K562 (cell line): ENCODE measurements around the gene FGG. TPM values are rescaled to one million over a fixed set of nuclear protein-coding genes. Genes with fewer than 3 reads are reported as not detected.

Source experiments
- ATAC-seq: fragments of 200-7000 bp; cut with Tn5 transposase; 3 replicates; pipeline ENCODE4 v1.9.1; 2020; ENCODE audit warnings: moderate library complexity
- BruUV-seq: library from RNA; stranded (reverse); fragments of 400-500 nt; replicated peaks from 2 replicates; lab custom pipeline; 2021; lab: Mats Ljungman, UMichigan
- CTCF ChIA-PET: fragments of 300-600 bp; formaldehyde crosslinking; extraction: SDS; loops from one replicate; lab custom pipeline; 2021; ENCODE audit warnings: low intra/inter-chr PET ratio; lab: Yijun Ruan, JAX
- POLR2A ChIA-PET: fragments of 300-600, 350-650 bp; sonication (Branson Sonifier 250); formaldehyde crosslinking; extraction: SDS; loops from one replicate; lab custom pipeline; 2021; ENCODE audit warnings: antibody characterized with exemption, inconsistent platforms; lab: Yijun Ruan, JAX
- DNase-seq, 4 experiments: peaks; one replicate each; pipeline versions ENCODE4 v3.0.0 to v3.0.0-alpha.2; 2011 to 2018; ENCODE audit warnings: low spot score in 3 of 4, mixed read lengths in 3 of 4; ENCODE audit errors: extremely low read depth in 1 of 4
- FAIRE-seq: peaks from 2 replicates; lab custom pipeline; 2011; peaks lifted over from hg19 to GRCh38; lab: Jason Lieb, UNC
- H2AFZ ChIP-seq: 2 replicates; pipeline ENCODE4 v1.6.0; 2011; ENCODE audit warnings: low read depth, low read length, control low read depth, inconsistent platforms
- H3K27ac ChIP-seq: fragments of 200-600 bp; 3 replicates; pipeline ENCODE4 v1.8.0; 2011; ENCODE audit warnings: low read depth, mild to moderate bottlenecking, control low read depth, inconsistent platforms, low read length, moderate library complexity, mixed read lengths; ENCODE audit errors: extremely low read depth
- H3K27me3 ChIP-seq, 2 experiments: fragments of 300-600 bp in 1 of 2; 2 replicates in 1 of 2; 3 replicates in 1 of 2; pipeline versions ENCODE4 v1.6.0 to v1.8.0; 2011; ENCODE audit warnings: inconsistent platforms in 2 of 2, low read length in 2 of 2, mild to moderate bottlenecking in 1 of 2, mixed read lengths in 1 of 2, moderate library complexity in 1 of 2; ENCODE audit not compliant: control insufficient read depth in 2 of 2, insufficient read depth in 2 of 2
- H3K36me3 ChIP-seq: fragments of 300-600 bp; 3 replicates; pipeline ENCODE4 v1.8.0; 2011; ENCODE audit warnings: mild to moderate bottlenecking, low read length, inconsistent platforms; ENCODE audit not compliant: control insufficient read depth, insufficient read depth
- H3K4me1 ChIP-seq, 2 experiments: fragments of 200-600 bp in 1 of 2; replicated peaks in 1 of 2; 2 replicates in 1 of 2; 3 replicates in 1 of 2; pipeline versions ENCODE4 v1.5.1 to v1.8.0; 2011; ENCODE audit warnings: inconsistent platforms in 2 of 2, low read length in 2 of 2, mild to moderate bottlenecking in 1 of 2, mixed read lengths in 1 of 2, moderate library complexity in 1 of 2; ENCODE audit not compliant: control insufficient read depth in 2 of 2, insufficient read depth in 2 of 2
- H3K4me2 ChIP-seq: 2 replicates; pipeline ENCODE4 v1.6.1; 2011; ENCODE audit warnings: low read length, control low read depth, inconsistent platforms, mixed read lengths; ENCODE audit not compliant: insufficient read depth
- H3K4me3 ChIP-seq: fragments of 200-600 bp; sonication (generic), shearing (Covaris generic); 2 replicates; pipeline ENCODE4 v1.5.1; 2016; ENCODE audit warnings: control low read depth, inconsistent platforms
- H3K79me2 ChIP-seq: fragments of 200-600 bp; 3 replicates; pipeline ENCODE4 v1.8.0; 2011; ENCODE audit warnings: low read length, inconsistent platforms; ENCODE audit not compliant: control insufficient read depth, insufficient read depth
- H3K9ac ChIP-seq, 2 experiments: 2 replicates each; pipeline versions ENCODE4 v1.6.0 to v1.6.1; 2011; ENCODE audit warnings: low read depth in 2 of 2, low read length in 2 of 2, control low read depth in 1 of 2, inconsistent platforms in 1 of 2, mild to moderate bottlenecking in 1 of 2, mixed read lengths in 1 of 2; ENCODE audit not compliant: insufficient read depth in 1 of 2
- H3K9me1 ChIP-seq: one replicate; pipeline ENCODE4 v1.6.0; 2011; ENCODE audit warnings: inconsistent platforms, mild to moderate bottlenecking, low read length, moderate library complexity; ENCODE audit not compliant: control insufficient read depth, insufficient read depth
- H3K9me3 ChIP-seq: replicated peaks from 2 replicates; pipeline ENCODE4 v1.5.1; 2011; ENCODE audit warnings: low read depth, low read length, inconsistent platforms; ENCODE audit not compliant: control insufficient read depth, insufficient read depth
- H4K20me1 ChIP-seq: replicated peaks from 2 replicates; pipeline ENCODE4 v1.6.1; 2011; ENCODE audit warnings: low read length, inconsistent platforms, mixed read lengths; ENCODE audit not compliant: control insufficient read depth, insufficient read depth
- CHD1 ChIP-seq: fragments of 200-600 bp; sonication (generic); IDR thresholded peaks from one replicate; pipeline ENCODE4 v1.6.1; 2012; ENCODE audit warnings: mild to moderate bottlenecking, moderate library complexity, low read length, inconsistent platforms
- HNRNPK ChIP-seq: fragments of 200-400 bp; formaldehyde crosslinking; IDR thresholded peaks from one replicate; pipeline ENCODE4 v1.6.1; 2018; ENCODE audit warnings: mild to moderate bottlenecking, low read depth, low read length; ENCODE audit not compliant: poor library complexity, severe bottlenecking
- MTA3 ChIP-seq: fragments of 450-650 bp; formaldehyde crosslinking; IDR thresholded peaks from 2 replicates; pipeline ENCODE4 v1.6.1; 2017; ENCODE audit warnings: mild to moderate bottlenecking, borderline replicate concordance
- PHB2 ChIP-seq: fragments of 450-650 bp; IDR thresholded peaks from 2 replicates; pipeline ENCODE4 v1.6.1; 2017; ENCODE audit warnings: low read depth
- POLR2H ChIP-seq: IDR thresholded peaks from 2 replicates; pipeline ENCODE4 v1.6.1; 2016; ENCODE audit warnings: missing genetic modification characterization, low read depth, mild to moderate bottlenecking, control low read depth, missing compliant biosample characterization, moderate library complexity
- SMAD3 ChIP-seq: fragments of 450-650 bp; formaldehyde crosslinking; conservative IDR thresholded peaks from 2 replicates; pipeline ENCODE4 v1.4.0; 2020; ENCODE audit warnings: mild to moderate bottlenecking
- ZFP1 ChIP-seq: fragments of 450-650 bp; formaldehyde crosslinking; IDR thresholded peaks from 2 replicates; pipeline ENCODE4 v1.4.0; 2020; ENCODE audit warnings: mild to moderate bottlenecking, mixed read lengths
- ZNF57 ChIP-seq: fragments of 450-650 bp; formaldehyde crosslinking; IDR thresholded peaks from 2 replicates; pipeline ENCODE4 v1.4.0; 2020; ENCODE audit warnings: mild to moderate bottlenecking, moderate library complexity
- ZNF785 ChIP-seq: fragments of 250-450 bp; sonication (Bioruptor Pico); IDR thresholded peaks from 2 replicates; pipeline ENCODE4 v1.4.0; 2020; ENCODE audit warnings: mild to moderate bottlenecking
- WGBS: fragments of 100-300 bp; shearing (Covaris generic); methylation state at CpG from one replicate; pipeline ENCODE4 v1.1.6; 2016; ENCODE audit warnings: low coverage, mixed read lengths; ENCODE audit not compliant: insufficient coverage; ENCODE audit errors: missing lambda C conversion rate; 5-methylcytosine and 5-hydroxymethylcytosine counted together
- in situ Hi-C: fragments of 300-500 bp; cut with MboI; formaldehyde crosslinking; loops from 4 replicates; pipeline ENCODE4 v1.15.0; 2018; ENCODE audit warnings: inconsistent platforms, mixed read lengths
- intact Hi-C: fragments of 100-400 bp; cut with micrococcal nuclease; formaldehyde crosslinking; loops from 2 replicates; pipeline ENCODE4 v1.14.2; 2022
- polyA plus RNA-seq, 8 experiments: library from polyadenylated mRNA; depleted of rRNA in 4 of 8; stranded (reverse) in 5 of 8; unstranded in 3 of 8; fragments of >200 nt; fragmentation: Nextera tagmentation in 2 of 8; fragmentation: Illumina TruSeq in 1 of 8; extraction: Ambion mirVana in 2 of 8; extraction: Trizol in 1 of 8; gene quantifications; 2 replicates each; pipeline versions ENCODE4 v1.2.1 to v1.2.3, GENCODE V29; 2011 to 2014; ENCODE audit warnings: inconsistent platforms in 1 of 8, missing spikeins in 1 of 8
- total RNA-seq, 7 experiments: library from RNA; depleted of rRNA in 6 of 7; stranded (reverse); fragments of >200 nt in 6 of 7; fragmentation: Illumina TruSeq in 2 of 7; extraction: Trizol in 2 of 7; gene quantifications; 2 replicates each; pipeline versions ENCODE4 v1.2.1 to v1.2.3, GENCODE V29; 2011 to 2021; ENCODE audit warnings: low replicate concordance in 1 of 7
- TF ChIP-seq, protein P1 (sequence below): fragments of 450-650 bp; IDR thresholded peaks from 2 replicates; pipeline ENCODE4 v1.6.1; 2016
- TF ChIP-seq, protein P2 (sequence below): sonication (generic); formaldehyde crosslinking; IDR thresholded peaks from 2 replicates; pipeline ENCODE4 v1.8.0; 2023; ENCODE audit warnings: mild to moderate bottlenecking, missing genetic modification reagents

Gene FGG
- total and polyA plus RNA-seq, 9 of the 15 experiments (the other 6 are each of a cell fraction or from before 2014, with no cell fraction given), result 0.08 to 2.2 (median 0.33) TPM; not detected in 2

DNA sequence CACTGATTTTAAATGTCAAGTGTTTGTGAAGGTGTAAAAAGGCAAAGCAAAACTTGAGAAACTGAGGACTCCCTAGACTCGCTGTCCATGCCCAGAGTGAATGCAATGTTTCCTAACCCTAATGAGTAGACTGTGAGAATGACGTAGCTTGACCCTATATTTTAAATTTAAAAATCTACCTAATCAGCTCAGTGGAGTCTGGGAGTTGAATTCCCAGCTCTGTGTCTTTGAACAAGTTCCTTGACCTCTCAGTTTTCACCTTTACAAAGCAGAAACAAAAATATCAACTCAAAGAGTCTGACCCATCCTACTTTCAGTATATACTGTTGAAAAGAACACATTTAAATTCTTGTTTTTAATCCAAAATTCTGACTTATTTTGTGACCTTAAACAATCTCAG, 24.3 kb downstream of the FGG start:
- Histone ChIP-seq H3K4me2 (no peak overlapping the region), H3K27ac (no peak overlapping the region), H3K4me1 (no peaks in the 10 kb centered on the region; a peak in 1 of 5 replicates), H3K36me3 (no peaks in the 10 kb centered on the region), H3K27me3 (0 out of 5 replicates have a peak, but pooled peaks cover 0 to 2% of the 10 kb centered on the region in 2 experiments), H3K9me1 (no peaks in the 10 kb centered on the region), H2AFZ (no peak overlapping the region), H4K20me1 (no peaks in the 10 kb centered on the region), H3K9me3 (no peaks in the 10 kb centered on the region), H3K9ac (no peak overlapping the region), H3K4me3 (no peak overlapping the region), H3K79me2 (no peaks in the 10 kb centered on the region)
- no peak for DNase-seq
- 3% methylated on average over 2 of the region's 2 CpGs for WGBS
- TF ChIP-seq PHB2 (no peak), ZNF785 (no peak), POLR2H (tag) (no peak), ZNF57 (CRISPR knock-in tag) (no peak), MTA3 (no peak), CHD1 (no peak), SMAD3 (CRISPR knock-in tag) (no peak), HNRNPK (no peak), ZFP1 (CRISPR knock-in tag) (no peak)
- TF ChIP-seq, protein P1, sequence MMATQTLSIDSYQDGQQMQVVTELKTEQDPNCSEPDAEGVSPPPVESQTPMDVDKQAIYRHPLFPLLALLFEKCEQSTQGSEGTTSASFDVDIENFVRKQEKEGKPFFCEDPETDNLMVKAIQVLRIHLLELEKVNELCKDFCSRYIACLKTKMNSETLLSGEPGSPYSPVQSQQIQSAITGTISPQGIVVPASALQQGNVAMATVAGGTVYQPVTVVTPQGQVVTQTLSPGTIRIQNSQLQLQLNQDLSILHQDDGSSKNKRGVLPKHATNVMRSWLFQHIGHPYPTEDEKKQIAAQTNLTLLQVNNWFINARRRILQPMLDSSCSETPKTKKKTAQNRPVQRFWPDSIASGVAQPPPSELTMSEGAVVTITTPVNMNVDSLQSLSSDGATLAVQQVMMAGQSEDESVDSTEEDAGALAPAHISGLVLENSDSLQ, result no peak
- TF ChIP-seq, protein P2, sequence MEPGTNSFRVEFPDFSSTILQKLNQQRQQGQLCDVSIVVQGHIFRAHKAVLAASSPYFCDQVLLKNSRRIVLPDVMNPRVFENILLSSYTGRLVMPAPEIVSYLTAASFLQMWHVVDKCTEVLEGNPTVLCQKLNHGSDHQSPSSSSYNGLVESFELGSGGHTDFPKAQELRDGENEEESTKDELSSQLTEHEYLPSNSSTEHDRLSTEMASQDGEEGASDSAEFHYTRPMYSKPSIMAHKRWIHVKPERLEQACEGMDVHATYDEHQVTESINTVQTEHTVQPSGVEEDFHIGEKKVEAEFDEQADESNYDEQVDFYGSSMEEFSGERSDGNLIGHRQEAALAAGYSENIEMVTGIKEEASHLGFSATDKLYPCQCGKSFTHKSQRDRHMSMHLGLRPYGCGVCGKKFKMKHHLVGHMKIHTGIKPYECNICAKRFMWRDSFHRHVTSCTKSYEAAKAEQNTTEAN (CRISPR knock-in tag), result no peak
- CTCF ChIA-PET, result no interaction called here
- POLR2A ChIA-PET, result interaction anchor here (0.6 to 1.5 kb wide), 2 partner anchors 25 to 26 kb away, joined by 3 read pairs; no protein-coding TSS in a partner anchor
- FAIRE-seq, result no peak
- in situ Hi-C loops, result no loop called here
- no peak for ATAC-seq
- no TSS peak for BruUV-seq
- intact Hi-C loops, result no loop called here
